ENCODE measurements around the gene SLC41A3. TPM values are rescaled to one million over a fixed set of nuclear protein-coding genes. Genes with fewer than 3 reads are reported as not detected.

Gene SLC41A3
- total and polyA plus RNA-seq, 11 donors, result 20.9 to 60.1 (median 46.4) TPM

GRCh38 chr3:126083511-126083912 is 412 bp downstream of the SLC41A3 start:
- DNase-seq (peak in 1 of 5 donors; percentile 54), ATAC-seq (peak; percentile 52 to 68 (median 65))
- intact Hi-C loops (cut with DNase I), result loop anchor here in 6 of 10 donors (5.0 to 10.0 kb wide), 5 partner anchors 91 to 274 kb away; partner anchors contain the start of gene KLF15 (in 1 of the 6)

GRCh38 chr3:126083138-126083445 is 832 bp downstream of the SLC41A3 start:
- H3K27ac ChIP-seq, result peak overlapping the region in 11 of 12 donors; percentile 84 to 97 (median 89)
- H3K9me3 ChIP-seq, result peaks cover 0 to 3% (median 0%) of the 10 kb centered on the region in 12 donors
- peak overlapping the region; percentile 49 to 97 (median 81) for H3K4me3 ChIP-seq
- DNase-seq (no peak), ATAC-seq (no peak)
- H3K36me3 ChIP-seq, result no peaks in the 10 kb centered on the region
- H3K4me1 ChIP-seq, result peaks cover 0 to 25% (median 11%) of the 10 kb centered on the region in 12 donors
- TF ChIP-seq POLR2A (IDR thresholded peaks at IDR 0.05) (no peak), CTCF (IDR thresholded peaks at IDR 0.05) (no peak)
- intact Hi-C loops (cut with DNase I), result loop anchor here in 6 of 10 donors (5.0 to 10.0 kb wide), 5 partner anchors 91 to 274 kb away; partner anchors contain the start of gene KLF15 (in 1 of the 6)
- no peaks in the 10 kb centered on the region for H3K27me3 ChIP-seq
- WGBS, 4 donors, result 34 to 41% (median 38%) methylated on average over 3 of the region's 3 CpGs

More at GRCh38 chr3:126083511-126083912, 412 bp downstream of the SLC41A3 start:
- no peak for TF ChIP-seq CTCF (IDR thresholded peaks at IDR 0.05)
- no peak for TF ChIP-seq POLR2A (IDR thresholded peaks at IDR 0.05)
- peak overlapping the region; percentile 45 to 97 (median 89) for H3K27ac ChIP-seq
- peaks cover 0 to 25% (median 11%) of the 10 kb centered on the region in 12 donors for H3K4me1 ChIP-seq
- H3K36me3 ChIP-seq, result no peaks in the 10 kb centered on the region
- 0 to 2% (median 1%) methylated on average over 24 to 30 of the region's 30 CpGs for WGBS, 4 donors
- H3K9me3 ChIP-seq, result peaks cover 0 to 3% (median 0%) of the 10 kb centered on the region in 12 donors
- peak overlapping the region; percentile 49 to 97 (median 81) for H3K4me3 ChIP-seq
- H3K27me3 ChIP-seq, result no peaks in the 10 kb centered on the region

- peak overlapping the region in 8 of 12 donors; percentile 62 to 97 (median 86) for H3K4me3 ChIP-seq
- no peaks in the 10 kb centered on the region for H3K36me3 ChIP-seq
- peaks cover 0 to 3% (median 0%) of the 10 kb centered on the region in 12 donors for H3K9me3 ChIP-seq
- ATAC-seq, result no peak
- peaks cover 0 to 25% (median 11%) of the 10 kb centered on the region in 12 donors for H3K4me1 ChIP-seq
- H3K27ac ChIP-seq, result peak overlapping the region in 7 of 12 donors; percentile 84 to 97 (median 91)
- TF ChIP-seq CTCF (IDR thresholded peaks at IDR 0.05) (no peak), POLR2A (IDR thresholded peaks at IDR 0.05) (no peak)
- 92 to 97% (median 94%) methylated on average over 15 of the region's 15 CpGs for WGBS, 4 donors
- intact Hi-C loops (cut with DNase I), result loop anchor here in 6 of 10 donors (5.0 to 10.0 kb wide), 5 partner anchors 90 to 275 kb away; partner anchors contain the start of gene KLF15 (in 1 of the 6)
- no peak for DNase-seq
- no peaks in the 10 kb centered on the region for H3K27me3 ChIP-seq
Observed at GRCh38 chr3:126082362-126083137, 1.4 kb downstream of the SLC41A3 start.

Measured in heart left ventricle (tissue), 16 donors.